Testis (tissue), 2 donors: ENCODE measurements around the gene DAPP1.

Experiments
- POLR2A ChIP-seq: fragments of 450-650 bp; IDR thresholded peaks from one replicate; pipeline ENCODE4 v1.6.1; 2017; ENCODE audit warnings: antibody characterized with exemption, mild to moderate bottlenecking, moderate library complexity
- TF ChIP-seq, protein P1 (sequence below), 3 experiments: fragments of 450-650 bp in 2 of 3; fragments of 200-600 bp in 1 of 3; sonication (generic) in 1 of 3; IDR thresholded peaks; one replicate each; pipeline ENCODE4 v1.5.1; 2016 to 2019; ENCODE audit warnings: antibody characterized with exemption in 3 of 3, mild to moderate bottlenecking in 2 of 3, moderate library complexity in 1 of 3

DNA sequence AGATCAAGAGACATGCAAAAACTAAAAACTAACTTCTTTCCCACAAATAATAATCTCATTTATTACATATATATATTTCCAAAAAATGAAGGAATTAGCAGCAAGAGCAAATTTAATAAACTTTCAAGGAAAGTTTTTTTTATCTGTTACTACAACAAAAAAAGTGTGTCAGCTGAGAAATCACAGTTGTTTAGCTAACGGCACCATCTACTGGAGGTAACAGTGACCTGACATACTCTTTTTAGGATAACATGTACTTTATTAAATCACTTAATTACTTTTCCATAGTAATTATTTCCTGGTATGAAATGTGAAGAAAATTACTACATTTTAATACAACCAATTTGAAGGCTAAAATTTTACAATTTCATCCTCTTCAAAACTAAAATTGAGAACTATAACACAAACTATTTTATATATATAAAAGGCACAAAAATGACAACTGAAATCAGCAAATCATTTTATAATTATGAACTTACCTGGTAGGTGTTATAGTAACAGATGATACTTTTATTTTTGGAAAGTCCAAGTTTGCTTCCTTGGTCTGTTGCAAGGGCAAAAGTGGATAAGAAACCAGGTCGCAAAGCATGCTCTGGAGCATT, 68.5 kb downstream of the DAPP1 start:
- TF ChIP-seq POLR2A = no peak
- TF ChIP-seq, protein P1, sequence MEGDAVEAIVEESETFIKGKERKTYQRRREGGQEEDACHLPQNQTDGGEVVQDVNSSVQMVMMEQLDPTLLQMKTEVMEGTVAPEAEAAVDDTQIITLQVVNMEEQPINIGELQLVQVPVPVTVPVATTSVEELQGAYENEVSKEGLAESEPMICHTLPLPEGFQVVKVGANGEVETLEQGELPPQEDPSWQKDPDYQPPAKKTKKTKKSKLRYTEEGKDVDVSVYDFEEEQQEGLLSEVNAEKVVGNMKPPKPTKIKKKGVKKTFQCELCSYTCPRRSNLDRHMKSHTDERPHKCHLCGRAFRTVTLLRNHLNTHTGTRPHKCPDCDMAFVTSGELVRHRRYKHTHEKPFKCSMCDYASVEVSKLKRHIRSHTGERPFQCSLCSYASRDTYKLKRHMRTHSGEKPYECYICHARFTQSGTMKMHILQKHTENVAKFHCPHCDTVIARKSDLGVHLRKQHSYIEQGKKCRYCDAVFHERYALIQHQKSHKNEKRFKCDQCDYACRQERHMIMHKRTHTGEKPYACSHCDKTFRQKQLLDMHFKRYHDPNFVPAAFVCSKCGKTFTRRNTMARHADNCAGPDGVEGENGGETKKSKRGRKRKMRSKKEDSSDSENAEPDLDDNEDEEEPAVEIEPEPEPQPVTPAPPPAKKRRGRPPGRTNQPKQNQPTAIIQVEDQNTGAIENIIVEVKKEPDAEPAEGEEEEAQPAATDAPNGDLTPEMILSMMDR (IDR thresholded peaks at IDR 0.05) = peak in 2 of 3 experiments; percentile 29 to 41
